ENCODE data around the gene CNTN1. TPM values are rescaled to one million over a fixed set of nuclear protein-coding genes. Genes with fewer than 3 reads are reported as not detected.
A peak's percentile ranks its signal among the peaks of the same experiment; 100 is the strongest.

Gene CNTN1
- total and polyA plus RNA-seq, 5 donors from 2014 or later, result not detected

DNA sequence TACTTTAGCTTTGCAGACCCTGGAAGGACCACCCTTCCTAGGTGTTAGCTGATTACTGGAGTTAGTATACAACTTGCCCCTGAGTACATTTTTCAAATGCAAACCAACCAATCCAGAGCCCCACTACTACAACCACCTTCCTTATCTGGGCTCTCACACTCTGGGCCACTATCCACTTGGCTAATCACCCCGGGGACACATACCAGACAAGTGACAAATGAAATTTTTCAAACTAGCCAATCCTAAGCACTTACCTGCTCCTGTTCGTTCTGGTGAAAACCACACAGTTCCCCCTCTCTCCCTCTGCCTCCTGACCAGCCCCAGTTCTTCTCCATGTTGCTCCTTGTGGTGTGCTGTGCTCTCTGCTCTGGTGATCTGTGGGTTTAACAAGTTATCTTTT, 140.4 kb downstream of the CNTN1 start:
- Histone ChIP-seq H3K27me3 (ENCODE audit: control insufficient read depth, insufficient read depth, low read length) (no peaks in the 10 kb centered on the region), H3K9me3 (ENCODE audit: control insufficient read depth in 2 of 2, low read length in 2 of 2) (no peaks in the 10 kb centered on the region), H3K4me1 (ENCODE audit: control insufficient read depth, insufficient read depth, low read length, poor library complexity, severe bottlenecking) (no peaks in the 10 kb centered on the region), H3K27ac (ENCODE audit: insufficient read depth, low read length, poor library complexity, severe bottlenecking) (no peak overlapping the region), H3K4me3 (ENCODE audit: low read depth, low read length) (no peak overlapping the region), H3K36me3 (ENCODE audit: control insufficient read depth, insufficient read depth, low read length) (no peaks in the 10 kb centered on the region)
- H3K36me3 Mint-ChIP-seq, result no peaks in the 10 kb centered on the region
- no peak overlapping the region for H3K27ac Mint-ChIP-seq
- no peak for ATAC-seq (ENCODE audit: low read depth in 2 of 2)
- H3K4me3 Mint-ChIP-seq, result no peak overlapping the region
- H3K27me3 Mint-ChIP-seq, result no peaks in the 10 kb centered on the region
- no peaks in the 10 kb centered on the region for H3K4me1 Mint-ChIP-seq
- H3K9me3 Mint-ChIP-seq, result peaks cover 0 to 3% (median 0%) of the 10 kb centered on the region in 7 donors
- no peak for DNase-seq

DNA sequence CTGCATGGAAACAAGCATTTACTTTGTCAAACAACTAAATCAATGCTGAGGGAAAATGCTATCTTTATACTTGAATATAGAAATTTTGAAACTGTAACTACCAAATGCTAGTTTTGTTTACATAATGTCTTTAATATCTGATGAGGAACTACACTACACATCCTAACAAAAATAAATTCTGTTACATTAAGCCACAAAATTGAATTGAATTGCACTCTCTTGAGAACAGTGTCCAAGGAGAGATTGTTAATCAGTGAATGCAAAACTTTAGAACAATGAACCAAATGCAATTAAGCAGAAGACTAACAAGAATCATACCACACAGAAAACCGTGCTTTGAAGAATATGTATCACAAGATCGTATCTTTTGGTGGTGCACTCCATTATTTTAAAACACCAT, 141.6 kb downstream of the CNTN1 start:
- no peak overlapping the region for H3K4me3 Mint-ChIP-seq
- no peaks in the 10 kb centered on the region for H3K36me3 Mint-ChIP-seq
- H3K9me3 ChIP-seq (ENCODE audit: control insufficient read depth in 2 of 2, low read length in 2 of 2), result no peaks in the 10 kb centered on the region

DNA sequence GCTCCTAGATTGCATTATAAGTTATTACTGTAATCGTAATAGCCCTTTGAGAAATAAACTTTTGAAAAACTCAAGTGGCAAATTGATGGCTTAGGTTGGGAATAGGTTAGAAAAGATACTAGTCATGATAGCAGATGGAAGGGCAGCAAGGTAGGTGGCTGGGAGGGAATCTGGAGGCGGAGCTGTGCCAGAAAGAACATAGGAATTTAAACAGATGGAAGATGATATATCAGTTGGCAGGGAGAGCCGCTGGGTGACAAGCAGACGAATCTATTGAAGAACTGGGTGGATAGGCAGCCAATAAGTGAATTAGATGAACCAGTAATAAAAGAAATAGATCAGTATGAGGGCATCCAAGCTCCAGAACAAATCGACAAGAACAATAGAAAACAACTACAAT, 142.1 kb downstream of the CNTN1 start:
- Histone ChIP-seq H3K9me3 (ENCODE audit: control insufficient read depth in 2 of 2, low read length in 2 of 2) (no peaks in the 10 kb centered on the region), H3K27ac (ENCODE audit: insufficient read depth, low read length, poor library complexity, severe bottlenecking) (no peak overlapping the region), H3K27me3 (ENCODE audit: control insufficient read depth, insufficient read depth, low read length) (no peaks in the 10 kb centered on the region), H3K4me3 (ENCODE audit: low read depth, low read length) (no peak overlapping the region), H3K36me3 (ENCODE audit: control insufficient read depth, insufficient read depth, low read length) (no peaks in the 10 kb centered on the region), H3K4me1 (ENCODE audit: control insufficient read depth, insufficient read depth, low read length, poor library complexity, severe bottlenecking) (no peaks in the 10 kb centered on the region)
- ATAC-seq (ENCODE audit: low read depth in 2 of 2), result no peak
- peaks cover 0 to 8% (median 2%) of the 10 kb centered on the region in 7 donors for H3K9me3 Mint-ChIP-seq
- no peaks in the 10 kb centered on the region for H3K4me1 Mint-ChIP-seq
- H3K4me3 Mint-ChIP-seq, result no peak overlapping the region
- H3K27ac Mint-ChIP-seq, result no peak overlapping the region
- no peak for DNase-seq
- no peaks in the 10 kb centered on the region for H3K27me3 Mint-ChIP-seq
- no peaks in the 10 kb centered on the region for H3K36me3 Mint-ChIP-seq

More for the DNA sequence above, 141.6 kb downstream of the CNTN1 start:
- Mint-ChIP-seq H3K4me1 (no peaks in the 10 kb centered on the region), H3K27ac (no peak overlapping the region), H3K9me3 (peaks cover 0 to 6% (median 2%) of the 10 kb centered on the region in 7 donors), H3K27me3 (no peaks in the 10 kb centered on the region)
- H3K27me3 ChIP-seq (ENCODE audit: control insufficient read depth, insufficient read depth, low read length), result no peaks in the 10 kb centered on the region
- H3K4me3 ChIP-seq (ENCODE audit: low read depth, low read length), result no peak overlapping the region
- ATAC-seq (ENCODE audit: low read depth in 2 of 2), result no peak
- no peaks in the 10 kb centered on the region for H3K36me3 ChIP-seq (ENCODE audit: control insufficient read depth, insufficient read depth, low read length)
- no peak overlapping the region for H3K27ac ChIP-seq (ENCODE audit: insufficient read depth, low read length, poor library complexity, severe bottlenecking)
- no peak for DNase-seq
- no peaks in the 10 kb centered on the region for H3K4me1 ChIP-seq (ENCODE audit: control insufficient read depth, insufficient read depth, low read length, poor library complexity, severe bottlenecking)

DNA sequence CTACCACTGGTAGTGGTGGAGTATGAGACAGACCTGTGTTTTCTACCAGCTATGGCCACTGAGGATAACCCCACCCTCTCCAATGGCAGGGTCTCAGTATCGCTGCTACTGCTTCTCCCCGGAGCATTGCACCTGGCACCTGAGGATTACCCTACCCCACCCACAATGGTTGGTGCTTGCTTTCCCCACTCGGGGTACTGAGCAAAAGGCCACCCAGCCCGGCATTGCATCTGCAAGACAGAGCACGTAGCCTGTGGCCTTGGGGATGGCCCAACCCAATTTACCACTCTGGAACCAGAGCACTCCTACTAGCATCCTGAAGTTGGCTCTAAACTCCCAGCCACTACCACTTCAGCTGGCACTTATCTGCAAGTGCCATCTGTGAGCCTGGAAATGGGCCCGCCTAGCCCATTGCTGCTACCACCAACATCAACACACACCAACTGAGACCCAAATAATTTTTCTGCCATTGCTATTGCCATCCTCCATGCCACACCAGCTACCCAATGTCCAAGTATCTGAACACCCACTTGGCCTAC, 145.7 kb downstream of the CNTN1 start:
- ATAC-seq (ENCODE audit: low read depth in 2 of 2) (no peak), DNase-seq (no peak)
- Histone ChIP-seq H3K27me3 (ENCODE audit: control insufficient read depth, insufficient read depth, low read length) (no peaks in the 10 kb centered on the region), H3K4me3 (ENCODE audit: low read depth, low read length) (no peak overlapping the region), H3K36me3 (ENCODE audit: control insufficient read depth, insufficient read depth, low read length) (no peaks in the 10 kb centered on the region), H3K27ac (ENCODE audit: insufficient read depth, low read length, poor library complexity, severe bottlenecking) (no peak overlapping the region), H3K4me1 (ENCODE audit: control insufficient read depth, insufficient read depth, low read length, poor library complexity, severe bottlenecking) (no peaks in the 10 kb centered on the region), H3K9me3 (ENCODE audit: control insufficient read depth in 2 of 2, low read length in 2 of 2) (no peaks in the 10 kb centered on the region)
- no peak overlapping the region for H3K4me3 Mint-ChIP-seq
- no peaks in the 10 kb centered on the region for H3K27me3 Mint-ChIP-seq
- H3K27ac Mint-ChIP-seq, result no peak overlapping the region
- H3K4me1 Mint-ChIP-seq, result no peaks in the 10 kb centered on the region
- peaks cover 0 to 8% (median 2%) of the 10 kb centered on the region in 7 donors for H3K9me3 Mint-ChIP-seq
- H3K36me3 Mint-ChIP-seq, result no peaks in the 10 kb centered on the region

DNA sequence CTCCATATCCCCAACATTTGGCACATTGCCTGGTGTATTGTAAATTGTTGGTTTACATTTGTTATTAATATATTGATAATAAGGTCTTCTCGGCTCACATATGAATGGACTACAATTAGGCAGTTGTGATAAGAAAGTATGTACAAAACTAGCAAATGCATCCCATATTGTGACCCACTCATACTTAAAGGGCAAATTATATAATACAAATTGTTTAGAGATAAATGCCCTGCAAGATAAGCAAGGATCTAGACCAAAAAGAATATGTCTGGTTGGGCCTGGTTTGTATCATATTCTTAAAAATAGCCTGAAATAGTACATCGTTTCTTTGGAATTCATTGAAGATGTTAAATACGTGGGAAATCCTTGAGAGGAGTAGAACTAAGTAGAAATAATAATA, 151.3 kb downstream of the CNTN1 start:
- Histone ChIP-seq H3K9me3 (ENCODE audit: control insufficient read depth in 2 of 2, low read length in 2 of 2) (no peaks in the 10 kb centered on the region), H3K36me3 (ENCODE audit: control insufficient read depth, insufficient read depth, low read length) (no peaks in the 10 kb centered on the region), H3K4me1 (ENCODE audit: control insufficient read depth, insufficient read depth, low read length, poor library complexity, severe bottlenecking) (no peaks in the 10 kb centered on the region), H3K4me3 (ENCODE audit: low read depth, low read length) (no peak overlapping the region), H3K27ac (ENCODE audit: insufficient read depth, low read length, poor library complexity, severe bottlenecking) (no peak overlapping the region), H3K27me3 (ENCODE audit: control insufficient read depth, insufficient read depth, low read length) (no peaks in the 10 kb centered on the region)
- ATAC-seq (ENCODE audit: low read depth in 2 of 2) (no peak), DNase-seq (no peak)
- Mint-ChIP-seq H3K4me3 (no peak overlapping the region), H3K27ac (no peak overlapping the region), H3K9me3 (peaks cover 0 to 5% (median 0%) of the 10 kb centered on the region in 7 donors), H3K27me3 (no peaks in the 10 kb centered on the region), H3K4me1 (no peaks in the 10 kb centered on the region), H3K36me3 (no peaks in the 10 kb centered on the region)

DNA sequence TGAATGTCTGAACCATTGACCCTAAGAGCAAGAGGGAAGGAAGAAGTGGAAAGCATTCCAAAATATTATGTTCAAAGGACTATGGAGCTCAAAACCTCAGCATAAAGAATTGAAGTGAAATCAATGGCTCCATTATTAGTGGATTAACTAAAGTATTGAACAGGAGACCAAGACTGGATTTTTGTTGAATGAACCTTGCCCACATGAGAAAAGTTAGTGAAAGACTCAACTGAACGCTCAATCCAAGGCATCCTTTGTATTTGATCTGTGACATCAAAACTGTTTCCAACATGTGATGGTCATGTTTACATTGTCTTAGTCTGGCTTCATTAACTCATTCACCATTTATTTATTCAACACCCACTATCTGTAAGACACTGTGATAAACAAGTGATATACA, 161.0 kb downstream of the CNTN1 start:
- H3K27ac Mint-ChIP-seq, result no peak overlapping the region
- peaks cover 0 to 4% (median under 1%) of the 10 kb centered on the region in 7 donors for H3K9me3 Mint-ChIP-seq
- no peak overlapping the region for H3K4me3 Mint-ChIP-seq
- H3K27me3 Mint-ChIP-seq, result peaks cover 4% of the 10 kb centered on the region
- no peaks in the 10 kb centered on the region for H3K36me3 Mint-ChIP-seq
- H3K4me3 ChIP-seq (ENCODE audit: low read depth, low read length), result no peak overlapping the region
- DNase-seq, result no peak
- H3K4me1 Mint-ChIP-seq, result no peaks in the 10 kb centered on the region
- no peaks in the 10 kb centered on the region for H3K4me1 ChIP-seq (ENCODE audit: control insufficient read depth, insufficient read depth, low read length, poor library complexity, severe bottlenecking)
- ATAC-seq (ENCODE audit: low read depth in 2 of 2), result no peak
- no peaks in the 10 kb centered on the region for H3K27me3 ChIP-seq (ENCODE audit: control insufficient read depth, insufficient read depth, low read length)
- no peak overlapping the region for H3K27ac ChIP-seq (ENCODE audit: insufficient read depth, low read length, poor library complexity, severe bottlenecking)
- no peaks in the 10 kb centered on the region for H3K9me3 ChIP-seq (ENCODE audit: control insufficient read depth in 2 of 2, low read length in 2 of 2)
- H3K36me3 ChIP-seq (ENCODE audit: control insufficient read depth, insufficient read depth, low read length), result no peaks in the 10 kb centered on the region

DNA sequence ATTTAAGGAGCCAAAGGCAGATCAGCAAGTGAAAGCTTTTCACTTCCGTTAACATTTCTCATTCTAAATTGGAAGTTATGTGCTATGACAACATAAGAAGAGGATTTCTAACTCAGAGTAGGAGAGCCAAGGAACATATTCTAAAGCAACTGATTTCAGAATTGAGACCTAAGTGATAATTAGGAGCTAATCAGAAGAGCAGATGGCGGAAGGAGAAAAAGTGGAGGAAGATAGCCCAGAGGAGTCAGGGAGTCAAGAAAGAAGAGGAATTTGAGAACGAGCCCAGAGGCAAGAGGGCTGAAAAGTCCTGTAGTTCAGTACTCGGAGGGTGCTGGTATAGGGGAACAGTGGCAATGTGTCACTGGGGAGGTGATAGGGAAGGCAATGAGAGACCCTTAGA, 162.4 kb downstream of the CNTN1 start:
- DNase-seq, result no peak
- H3K27ac ChIP-seq (ENCODE audit: insufficient read depth, low read length, poor library complexity, severe bottlenecking), result no peak overlapping the region
- Mint-ChIP-seq H3K27me3 (peaks cover 4% of the 10 kb centered on the region), H3K9me3 (peaks cover 0 to 4% (median 2%) of the 10 kb centered on the region in 7 donors), H3K4me3 (peak overlapping the region in 1 of 4 donors; percentile 58), H3K4me1 (no peaks in the 10 kb centered on the region), H3K36me3 (no peaks in the 10 kb centered on the region), H3K27ac (no peak overlapping the region)
- H3K27me3 ChIP-seq (ENCODE audit: control insufficient read depth, insufficient read depth, low read length), result no peaks in the 10 kb centered on the region
- no peak overlapping the region for H3K4me3 ChIP-seq (ENCODE audit: low read depth, low read length)
- H3K9me3 ChIP-seq (ENCODE audit: control insufficient read depth in 2 of 2, low read length in 2 of 2), result no peaks in the 10 kb centered on the region
- no peak for ATAC-seq (ENCODE audit: low read depth in 2 of 2)
- H3K4me1 ChIP-seq (ENCODE audit: control insufficient read depth, insufficient read depth, low read length, poor library complexity, severe bottlenecking), result no peaks in the 10 kb centered on the region
- no peaks in the 10 kb centered on the region for H3K36me3 ChIP-seq (ENCODE audit: control insufficient read depth, insufficient read depth, low read length)

DNA sequence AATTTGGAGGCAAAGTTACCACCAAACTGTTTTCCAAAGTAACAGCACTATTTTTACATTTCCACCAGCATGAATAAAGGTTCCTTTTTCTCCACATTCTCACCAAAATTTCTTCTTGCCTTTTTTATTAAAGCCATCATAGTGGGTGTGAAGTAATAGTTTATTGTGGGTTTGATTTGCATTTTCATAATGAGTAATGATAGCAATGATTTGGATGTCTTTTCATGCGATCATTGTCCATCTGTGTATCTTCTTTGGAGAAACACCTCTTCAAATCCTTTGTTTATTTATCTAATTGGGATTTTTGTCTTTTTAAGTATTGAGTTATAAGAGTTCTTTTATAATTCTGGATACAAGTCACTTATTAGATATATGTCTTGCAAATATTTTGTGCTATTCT, 172.7 kb downstream of the CNTN1 start:
- no peak overlapping the region for H3K27ac ChIP-seq (ENCODE audit: insufficient read depth, low read length, poor library complexity, severe bottlenecking)
- H3K4me3 ChIP-seq (ENCODE audit: low read depth, low read length), result no peak overlapping the region
- no peaks in the 10 kb centered on the region for H3K36me3 ChIP-seq (ENCODE audit: control insufficient read depth, insufficient read depth, low read length)
- H3K4me1 Mint-ChIP-seq, result no peaks in the 10 kb centered on the region
- H3K36me3 Mint-ChIP-seq, result no peaks in the 10 kb centered on the region
- H3K9me3 ChIP-seq (ENCODE audit: control insufficient read depth in 2 of 2, low read length in 2 of 2), result no peaks in the 10 kb centered on the region
- H3K27ac Mint-ChIP-seq, result no peak overlapping the region
- H3K4me3 Mint-ChIP-seq, result no peak overlapping the region
- ATAC-seq (ENCODE audit: low read depth in 2 of 2) (no peak), DNase-seq (no peak)
- H3K9me3 Mint-ChIP-seq, result peaks cover 0 to 6% (median 3%) of the 10 kb centered on the region in 7 donors
- H3K27me3 Mint-ChIP-seq, result no peaks in the 10 kb centered on the region
- no peaks in the 10 kb centered on the region for H3K27me3 ChIP-seq (ENCODE audit: control insufficient read depth, insufficient read depth, low read length)
- H3K4me1 ChIP-seq (ENCODE audit: control insufficient read depth, insufficient read depth, low read length, poor library complexity, severe bottlenecking), result no peaks in the 10 kb centered on the region
